Hepatocyte (in vitro differentiated cells): ENCODE measurements around the gene KRT3. TPM values are rescaled to one million over a fixed set of nuclear protein-coding genes. Genes with fewer than 3 reads are reported as not detected.

Experiments used
- DNase-seq: peaks from one replicate; pipeline ENCODE4 v3.0.0-alpha.2; 2016; ENCODE audit warnings: low spot score
- H2AFZ ChIP-seq: fragments of 200-600 bp; sonication (generic); 2 replicates; pipeline ENCODE4 v1.6.0; 2016; ENCODE audit warnings: antibody characterized with exemption, mild to moderate bottlenecking
- H3K27ac ChIP-seq: fragments of 200-600 bp; sonication (generic); 2 replicates; pipeline ENCODE4 v1.5.1; 2016; ENCODE audit warnings: mild to moderate bottlenecking
- H3K27me3 ChIP-seq: fragments of 200-600 bp; sonication (generic); 2 replicates; pipeline ENCODE4 v1.6.1; 2016
- H3K36me3 ChIP-seq: fragments of 200-600 bp; sonication (generic); replicated peaks from 2 replicates; pipeline ENCODE4 v1.5.1; 2016; ENCODE audit warnings: low read depth; ENCODE audit not compliant: insufficient read depth
- H3K4me1 ChIP-seq: fragments of 200-600 bp; sonication (generic); 2 replicates; pipeline ENCODE4 v1.5.1; 2016; ENCODE audit warnings: mild to moderate bottlenecking, moderate library complexity; ENCODE audit not compliant: insufficient read depth
- H3K4me2 ChIP-seq: fragments of 200-600 bp; sonication (generic); 2 replicates; pipeline ENCODE4 v1.6.0; 2016
- H3K4me3 ChIP-seq: fragments of 200-600 bp; sonication (generic); 2 replicates; pipeline ENCODE4 v1.5.1; 2016; ENCODE audit warnings: mild to moderate bottlenecking
- H3K79me2 ChIP-seq: fragments of 200-600 bp; sonication (generic); 2 replicates; pipeline ENCODE4 v1.6.0; 2017; ENCODE audit warnings: mild to moderate bottlenecking
- H3K9me2 ChIP-seq: fragments of 200-600 bp; sonication (generic); replicated peaks from 2 replicates; pipeline ENCODE4 v1.6.0; 2017; ENCODE audit warnings: mild to moderate bottlenecking; ENCODE audit not compliant: insufficient read depth
- H3K9me3 ChIP-seq: fragments of 200-600 bp; sonication (generic); 2 replicates; pipeline ENCODE4 v1.5.1; 2016; ENCODE audit warnings: low read depth, mild to moderate bottlenecking
- H4K20me1 ChIP-seq: fragments of 200-600 bp; sonication (generic); 2 replicates; pipeline ENCODE4 v1.6.0; 2016; ENCODE audit warnings: mild to moderate bottlenecking; ENCODE audit not compliant: insufficient read depth, poor library complexity, severe bottlenecking
- CTCF ChIP-seq: fragments of 200-600 bp; sonication (generic); IDR thresholded peaks from 2 replicates; pipeline ENCODE4 v1.5.1; 2016; ENCODE audit warnings: antibody characterized with exemption, mild to moderate bottlenecking; ENCODE audit not compliant: poor library complexity
- EZH2 ChIP-seq: fragments of 200-600 bp; sonication (generic); IDR thresholded peaks from 2 replicates; pipeline ENCODE4 v1.6.1; 2016; ENCODE audit warnings: antibody characterized with exemption, mild to moderate bottlenecking, borderline replicate concordance
- EZH2phosphoT487 ChIP-seq: fragments of 200-600 bp; sonication (generic); IDR thresholded peaks from one replicate; pipeline ENCODE4 v1.6.1; 2018; ENCODE audit warnings: antibody characterized with exemption, mild to moderate bottlenecking, low read depth, moderate library complexity; ENCODE audit not compliant: unreplicated experiment, severe bottlenecking
- WGBS: methylation state at CpG from one replicate; pipeline ENCODE4 v1.1.6; 2016; ENCODE audit warnings: low lambda C conversion rate; ENCODE audit errors: missing lambda C conversion rate; 5-methylcytosine and 5-hydroxymethylcytosine counted together
- polyA plus RNA-seq: library from polyadenylated mRNA; unstranded; fragments of >200 nt; fragmentation: Nextera tagmentation; extraction: Ambion mirVana; gene quantifications from 2 replicates; pipeline ENCODE4 v1.2.1, GENCODE V29; 2016
- total RNA-seq: library from RNA; depleted of rRNA; stranded (reverse); fragments of >200 nt; gene quantifications from 2 replicates; pipeline ENCODE4 v1.2.3, GENCODE V29; 2014

KRT3 gene
- total and polyA plus RNA-seq, 2 experiments from 2014 or later, result not detected

GRCh38 chr12:52808573-52809160 lies 12.8 kb upstream of the KRT3 start:
- no peak overlapping the region for H2AFZ ChIP-seq
- H3K4me3 ChIP-seq, result no peak overlapping the region
- no peaks in the 10 kb centered on the region for H3K4me1 ChIP-seq
- WGBS, result 93% methylated on average over 8 of the region's 8 CpGs
- peaks cover 19% of the 10 kb centered on the region for H3K27me3 ChIP-seq
- H3K9me2 ChIP-seq, result no peaks in the 10 kb centered on the region
- no peaks in the 10 kb centered on the region for H3K36me3 ChIP-seq
- no peak overlapping the region for H3K27ac ChIP-seq
- DNase-seq, result no peak
- H4K20me1 ChIP-seq, result no peaks in the 10 kb centered on the region
- no peaks in the 10 kb centered on the region for H3K9me3 ChIP-seq
- H3K4me2 ChIP-seq, result no peak overlapping the region
- no peak for TF ChIP-seq EZH2
- no peak for TF ChIP-seq EZH2phosphoT487
- no peak for TF ChIP-seq CTCF
- H3K79me2 ChIP-seq, result no peaks in the 10 kb centered on the region

- Histone ChIP-seq H3K4me1 (no peaks in the 10 kb centered on the region), H3K9me3 (no peaks in the 10 kb centered on the region), H4K20me1 (no peaks in the 10 kb centered on the region), H3K9me2 (no peaks in the 10 kb centered on the region), H2AFZ (no peak overlapping the region), H3K79me2 (no peaks in the 10 kb centered on the region), H3K4me3 (no peak overlapping the region), H3K27me3 (peaks cover 19% of the 10 kb centered on the region), H3K4me2 (no peak overlapping the region), H3K27ac (no peak overlapping the region), H3K36me3 (no peaks in the 10 kb centered on the region)
- no peak for DNase-seq
- WGBS, result 90% methylated on average over 16 of the region's 16 CpGs
- TF ChIP-seq CTCF (no peak), EZH2phosphoT487 (no peak), EZH2 (no peak)
These were observed 11.9 kb upstream of the KRT3 start for GRCh38 chr12:52807544-52808470.

- H3K27ac ChIP-seq, result no peak overlapping the region
- H3K9me3 ChIP-seq, result no peaks in the 10 kb centered on the region
- no peaks in the 10 kb centered on the region for H3K79me2 ChIP-seq
- H3K27me3 ChIP-seq, result peaks cover 13% of the 10 kb centered on the region
- no peak for TF ChIP-seq EZH2phosphoT487
- no peak for TF ChIP-seq CTCF
- no peak for TF ChIP-seq EZH2
- 92% methylated on average over 11 of the region's 11 CpGs for WGBS
- H3K4me1 ChIP-seq, result no peaks in the 10 kb centered on the region
- H3K4me2 ChIP-seq, result no peak overlapping the region
- no peak overlapping the region for H2AFZ ChIP-seq
- no peaks in the 10 kb centered on the region for H4K20me1 ChIP-seq
- no peak for DNase-seq
- no peak overlapping the region for H3K4me3 ChIP-seq
- H3K9me2 ChIP-seq, result no peaks in the 10 kb centered on the region
- no peaks in the 10 kb centered on the region for H3K36me3 ChIP-seq
These were observed 11.1 kb upstream of the KRT3 start for GRCh38 chr12:52806821-52807543.
